Placental pericyte (primary cell): ENCODE results near the gene SAG. TPM values are rescaled to one million over a fixed set of nuclear protein-coding genes. Genes with fewer than 3 reads are reported as not detected.

Experiments
- small RNA-seq: library from RNA; depleted of rRNA; stranded (forward); fragments of <200 nt; gene quantifications from one replicate; pipeline ENCODE3, GENCODE V24; 2012; ENCODE audit warnings: low replicate concordance
- total RNA-seq: library from RNA; depleted of rRNA; stranded (reverse); fragments of >200 nt; gene quantifications from 2 replicates; pipeline ENCODE4 v1.2.3, GENCODE V29; 2012

SAG gene
- not detected in 2 replicates for total RNA-seq

DNA sequence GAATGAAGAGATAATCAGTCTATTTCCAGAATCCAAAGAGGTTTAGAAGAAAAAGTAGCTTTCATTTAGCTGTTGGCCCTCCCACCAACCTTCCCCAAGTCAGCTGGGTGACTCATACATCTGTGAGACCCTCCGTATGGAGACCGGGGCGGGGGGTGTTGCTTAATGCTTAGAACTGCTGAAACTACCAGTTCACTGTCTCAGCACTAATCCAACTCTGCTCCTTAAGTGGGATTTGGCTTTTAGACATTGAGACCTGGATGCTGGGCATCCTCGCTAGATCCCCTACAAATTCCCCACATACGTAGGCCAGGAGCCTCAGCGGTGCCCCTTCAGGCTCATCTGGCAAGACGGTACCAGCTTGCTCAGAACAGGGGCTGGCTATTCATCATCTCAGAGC lies at the start of gene SAG:
TSS of gene SAG (plus strand) at position 252 of the 400 bp plus-strand sequence. CDS start 1,374 bp downstream, outside the sequence.

GRCh38 chr2:233353769-233354499 lies 46.3 kb downstream of the SAG start, which contains the start of gene DGKD:
Gene DGKD, plus strand, starts transcription at chr2:233354494. Its CDS starts 25 bp downstream, at chr2:233354519.

Small RNA genes within 50 kb of the gene (small RNA-seq; reads per million reads assigned to genes)
- gene RF00019: not detected
- 21.9 reads per million, percentile 97 among the genes with 10 or more reads in this experiment for gene SCARNA5
- gene SCARNA6: 1.6 reads per million, percentile 60 among the genes with 10 or more reads in this experiment

Other genes starting within 250 kb of the SAG start
- gene INPP5D, start 247.5 kb upstream of the SAG start, total RNA-seq: 0.14 and 1.3 TPM in 2 replicates
- 30.2 and 38.7 TPM in 2 replicates for gene ATG16L1, start 56.1 kb upstream of the SAG start, total RNA-seq
- gene DGKD, start 46.7 kb downstream of the SAG start, total RNA-seq: 15.9 and 17.3 TPM in 2 replicates